Type B pancreatic cell (in vitro differentiated cells): Measurements from ENCODE around the gene MRPS27. TPM values are rescaled to one million over a fixed set of nuclear protein-coding genes. Genes with fewer than 3 reads are reported as not detected.

Experiments used
- DNase-seq: peaks from one replicate; pipeline ENCODE4 v3.0.0; 2021; ENCODE audit warnings: mixed read lengths; ENCODE audit not compliant: unreplicated experiment; ENCODE audit errors: extremely low spot score
- H3K27ac Mint-ChIP-seq: 2 replicates; pipeline ENCODE4 v1.8.0; 2021; ENCODE audit warnings: mild to moderate bottlenecking, mixed read lengths
- H3K27me3 Mint-ChIP-seq: 2 replicates; pipeline ENCODE4 v1.8.0; 2021; ENCODE audit warnings: mixed read lengths
- H3K36me3 Mint-ChIP-seq: 2 replicates; pipeline ENCODE4 v1.8.0; 2021; ENCODE audit warnings: mixed read lengths
- H3K4me1 Mint-ChIP-seq: one replicate; pipeline ENCODE4 v1.8.0; 2021; ENCODE audit warnings: mixed read lengths; ENCODE audit not compliant: unreplicated experiment
- H3K4me3 Mint-ChIP-seq: 2 replicates; pipeline ENCODE4 v1.8.0; 2021; ENCODE audit warnings: mild to moderate bottlenecking, mixed read lengths
- H3K9me3 Mint-ChIP-seq: 2 replicates; pipeline ENCODE4 v1.8.0; 2021; ENCODE audit warnings: mixed read lengths
- CTCF ChIP-seq: fragments of 200-600 bp; sonication (generic); conservative IDR thresholded peaks from 2 replicates; pipeline ENCODE4 v1.5.0; 2021; ENCODE audit warnings: antibody characterized with exemption, mild to moderate bottlenecking
- total RNA-seq: library from RNA; stranded (reverse); gene quantifications from 2 replicates; pipeline ENCODE4 v1.2.1, GENCODE V29; 2021; ENCODE audit warnings: low replicate concordance

The MRPS27 gene
- total RNA-seq, 1 donor from 2014 or later = 66.3 TPM

GRCh38 chr5:72364951-72365350 lies 44.9 kb upstream of the MRPS27 start:
- Mint-ChIP-seq H3K27me3 (no peaks in the 10 kb centered on the region), H3K9me3 (no peaks in the 10 kb centered on the region), H3K4me1 (peaks cover 6% of the 10 kb centered on the region), H3K36me3 (peaks cover 26% of the 10 kb centered on the region), H3K4me3 (no peak overlapping the region), H3K27ac (no peak overlapping the region)
- no peak for TF ChIP-seq CTCF
- no peak for DNase-seq

GRCh38 chr5:72364171-72364570 lies 44.1 kb upstream of the MRPS27 start:
- TF ChIP-seq CTCF = no peak
- Mint-ChIP-seq H3K27ac (no peak overlapping the region), H3K4me3 (no peak overlapping the region), H3K9me3 (no peaks in the 10 kb centered on the region), H3K27me3 (no peaks in the 10 kb centered on the region), H3K36me3 (peaks cover 26% of the 10 kb centered on the region), H3K4me1 (peaks cover 6% of the 10 kb centered on the region)
- DNase-seq = no peak

GRCh38 chr5:72363166-72363802 lies 43.2 kb upstream of the MRPS27 start:
- Mint-ChIP-seq H3K4me3 (peak overlapping the region; percentile 1), H3K9me3 (no peaks in the 10 kb centered on the region), H3K4me1 (peaks cover 6% of the 10 kb centered on the region), H3K27ac (peak overlapping the region; percentile 87), H3K27me3 (no peaks in the 10 kb centered on the region), H3K36me3 (peaks cover 30% of the 10 kb centered on the region)
- no peak for DNase-seq
- TF ChIP-seq CTCF = no peak

- Mint-ChIP-seq H3K36me3 (peaks cover 30% of the 10 kb centered on the region), H3K4me3 (no peak overlapping the region), H3K27me3 (no peaks in the 10 kb centered on the region), H3K27ac (no peak overlapping the region), H3K4me1 (peaks cover 4% of the 10 kb centered on the region), H3K9me3 (no peaks in the 10 kb centered on the region)
- no peak for DNase-seq
- TF ChIP-seq CTCF = no peak
Measured at GRCh38 chr5:72359886-72360285, 39.8 kb upstream of the MRPS27 start.

GRCh38 chr5:72358925-72359324 lies 38.9 kb upstream of the MRPS27 start:
- no peak overlapping the region for H3K4me3 Mint-ChIP-seq
- peaks cover 30% of the 10 kb centered on the region for H3K36me3 Mint-ChIP-seq
- H3K9me3 Mint-ChIP-seq = no peaks in the 10 kb centered on the region
- no peaks in the 10 kb centered on the region for H3K27me3 Mint-ChIP-seq
- peaks cover 4% of the 10 kb centered on the region for H3K4me1 Mint-ChIP-seq
- TF ChIP-seq CTCF = no peak
- no peak for DNase-seq
- no peak overlapping the region for H3K27ac Mint-ChIP-seq
